Effector memory CD8-positive, alpha-beta T cell (primary cell): ENCODE results near the gene FER1L5.

Experiments
- ATAC-seq: fragments of 150-1000 bp; cut with Tn5 transposase; replicated peaks from 2 replicates; pipeline ENCODE4 v1.10.0; 2021; ENCODE audit warnings: mild to moderate bottlenecking, moderate library complexity
- DNase-seq, 3 experiments: peaks; one replicate each; pipeline ENCODE4 v3.0.0; 2021
- H3K27ac Mint-ChIP-seq, 2 donors: one replicate each; pipeline ENCODE4 v1.8.0; 2022; ENCODE audit warnings: mild to moderate bottlenecking in 2 of 2, mixed read lengths in 2 of 2, moderate library complexity in 2 of 2
- H3K27me3 Mint-ChIP-seq, 2 donors: one replicate each; pipeline ENCODE4 v1.8.0; 2022; ENCODE audit warnings: mixed read lengths in 2 of 2
- H3K36me3 Mint-ChIP-seq: one replicate; pipeline ENCODE4 v1.8.0; 2022; ENCODE audit warnings: mild to moderate bottlenecking, moderate library complexity, mixed read lengths; ENCODE audit not compliant: insufficient read depth
- H3K4me1 Mint-ChIP-seq, 2 donors: one replicate each; pipeline ENCODE4 v1.8.0; 2022; ENCODE audit warnings: low read depth in 2 of 2, mixed read lengths in 2 of 2
- H3K4me3 Mint-ChIP-seq, 2 donors: one replicate each; pipeline ENCODE4 v1.8.0; 2022; ENCODE audit warnings: mild to moderate bottlenecking in 2 of 2, mixed read lengths in 2 of 2, moderate library complexity in 2 of 2
- H3K9me3 Mint-ChIP-seq, 2 donors: one replicate each; pipeline ENCODE4 v1.8.0; 2022; ENCODE audit warnings: mixed read lengths in 2 of 2

FER1L5 gene

GRCh38 chr2:96689431-96689991, 46.9 kb downstream of the FER1L5 start:
- Mint-ChIP-seq H3K36me3 (no peaks in the 10 kb centered on the region), H3K4me1 (no peaks in the 10 kb centered on the region), H3K27me3 (peaks cover 13 to 30% of the 10 kb centered on the region in 2 donors), H3K4me3 (no peak overlapping the region), H3K9me3 (no peaks in the 10 kb centered on the region), H3K27ac (no peak overlapping the region)
- DNase-seq (no peak), ATAC-seq (no peak)

GRCh38 chr2:96690306-96691021, 47.9 kb downstream of the FER1L5 start:
- Mint-ChIP-seq H3K27me3 (peaks cover 8 to 20% of the 10 kb centered on the region in 2 donors), H3K27ac (no peak overlapping the region), H3K4me1 (no peaks in the 10 kb centered on the region), H3K4me3 (no peak overlapping the region), H3K9me3 (no peaks in the 10 kb centered on the region), H3K36me3 (no peaks in the 10 kb centered on the region)
- no peak for DNase-seq
- ATAC-seq, result no peak

GRCh38 chr2:96691022-96691612, 48.6 kb downstream of the FER1L5 start:
- no peaks in the 10 kb centered on the region for H3K4me1 Mint-ChIP-seq
- no peaks in the 10 kb centered on the region for H3K36me3 Mint-ChIP-seq
- H3K9me3 Mint-ChIP-seq, result no peaks in the 10 kb centered on the region
- no peak overlapping the region for H3K4me3 Mint-ChIP-seq
- no peak for ATAC-seq
- no peak overlapping the region for H3K27ac Mint-ChIP-seq
- no peak for DNase-seq
- H3K27me3 Mint-ChIP-seq, result peaks cover 8 to 14% of the 10 kb centered on the region in 2 donors

- no peak overlapping the region for H3K27ac Mint-ChIP-seq
- ATAC-seq, result no peak
- H3K36me3 Mint-ChIP-seq, result no peaks in the 10 kb centered on the region
- no peaks in the 10 kb centered on the region for H3K9me3 Mint-ChIP-seq
- H3K4me3 Mint-ChIP-seq, result no peak overlapping the region
- peaks cover 0 to 2% of the 10 kb centered on the region in 2 donors for H3K27me3 Mint-ChIP-seq
- no peak for DNase-seq
- no peaks in the 10 kb centered on the region for H3K4me1 Mint-ChIP-seq
Observed at GRCh38 chr2:96692094-96692971, 49.8 kb downstream of the FER1L5 start.

GRCh38 chr2:96693286-96694200, 51.0 kb downstream of the FER1L5 start:
- Mint-ChIP-seq H3K36me3 (no peaks in the 10 kb centered on the region), H3K27me3 (no peaks in the 10 kb centered on the region), H3K27ac (no peak overlapping the region), H3K4me3 (no peak overlapping the region), H3K4me1 (no peaks in the 10 kb centered on the region), H3K9me3 (no peaks in the 10 kb centered on the region)
- ATAC-seq (no peak), DNase-seq (no peak)

- DNase-seq, result no peak
- H3K4me3 Mint-ChIP-seq, result no peak overlapping the region
- ATAC-seq, result no peak
- no peaks in the 10 kb centered on the region for H3K4me1 Mint-ChIP-seq
- H3K36me3 Mint-ChIP-seq, result no peaks in the 10 kb centered on the region
- H3K9me3 Mint-ChIP-seq, result no peaks in the 10 kb centered on the region
- H3K27me3 Mint-ChIP-seq, result no peaks in the 10 kb centered on the region
- H3K27ac Mint-ChIP-seq, result no peak overlapping the region
Observed at GRCh38 chr2:96694279-96694678, 51.7 kb downstream of the FER1L5 start.

GRCh38 chr2:96694816-96695455, 52.4 kb downstream of the FER1L5 start:
- H3K27ac Mint-ChIP-seq, result no peak overlapping the region
- DNase-seq (no peak), ATAC-seq (no peak)
- no peaks in the 10 kb centered on the region for H3K4me1 Mint-ChIP-seq
- H3K36me3 Mint-ChIP-seq, result no peaks in the 10 kb centered on the region
- no peaks in the 10 kb centered on the region for H3K9me3 Mint-ChIP-seq
- H3K27me3 Mint-ChIP-seq, result no peaks in the 10 kb centered on the region
- no peak overlapping the region for H3K4me3 Mint-ChIP-seq

GRCh38 chr2:96695602-96696001, 53.0 kb downstream of the FER1L5 start:
- ATAC-seq (no peak), DNase-seq (no peak)
- Mint-ChIP-seq H3K27me3 (no peaks in the 10 kb centered on the region), H3K9me3 (no peaks in the 10 kb centered on the region), H3K4me3 (no peak overlapping the region), H3K27ac (no peak overlapping the region), H3K4me1 (no peaks in the 10 kb centered on the region), H3K36me3 (no peaks in the 10 kb centered on the region)

- DNase-seq, result no peak
- no peaks in the 10 kb centered on the region for H3K36me3 Mint-ChIP-seq
- H3K27ac Mint-ChIP-seq, result no peak overlapping the region
- no peak for ATAC-seq
- H3K4me3 Mint-ChIP-seq, result no peak overlapping the region
- no peaks in the 10 kb centered on the region for H3K27me3 Mint-ChIP-seq
- H3K4me1 Mint-ChIP-seq, result no peaks in the 10 kb centered on the region
- no peaks in the 10 kb centered on the region for H3K9me3 Mint-ChIP-seq
Observed at GRCh38 chr2:96697476-96697875, 54.9 kb downstream of the FER1L5 start.

GRCh38 chr2:96698221-96698861, 55.8 kb downstream of the FER1L5 start:
- Mint-ChIP-seq H3K4me3 (no peak overlapping the region), H3K27me3 (no peaks in the 10 kb centered on the region), H3K36me3 (no peaks in the 10 kb centered on the region), H3K9me3 (no peaks in the 10 kb centered on the region), H3K4me1 (no peaks in the 10 kb centered on the region), H3K27ac (peak overlapping the region in 1 of 2 donors; percentile 72)
- ATAC-seq (no peak), DNase-seq (no peak)

- ATAC-seq (no peak), DNase-seq (no peak)
- Mint-ChIP-seq H3K4me1 (no peaks in the 10 kb centered on the region), H3K36me3 (no peaks in the 10 kb centered on the region), H3K27ac (peak overlapping the region in 1 of 2 donors; percentile 72), H3K9me3 (no peaks in the 10 kb centered on the region), H3K27me3 (no peaks in the 10 kb centered on the region), H3K4me3 (no peak overlapping the region)
Observed at GRCh38 chr2:96699021-96699420, 56.5 kb downstream of the FER1L5 start.

GRCh38 chr2:96699621-96700020, 57.1 kb downstream of the FER1L5 start:
- H3K4me1 Mint-ChIP-seq, result no peaks in the 10 kb centered on the region
- no peaks in the 10 kb centered on the region for H3K27me3 Mint-ChIP-seq
- no peak for DNase-seq
- no peaks in the 10 kb centered on the region for H3K36me3 Mint-ChIP-seq
- no peak overlapping the region for H3K27ac Mint-ChIP-seq
- H3K9me3 Mint-ChIP-seq, result no peaks in the 10 kb centered on the region
- H3K4me3 Mint-ChIP-seq, result no peak overlapping the region
- no peak for ATAC-seq
